Panc1 (cell line): ENCODE measurements around the gene CNKSR2. TPM values are rescaled to one million over a fixed set of nuclear protein-coding genes. Genes with fewer than 3 reads are reported as not detected.

Source experiments
- ATAC-seq: fragments of 200-7000 bp; cut with Tn5 transposase; 2 replicates; pipeline ENCODE4 v1.9.1; 2020; ENCODE audit warnings: mild to moderate bottlenecking, moderate library complexity
- BruUV-seq: library from RNA; stranded (reverse); fragments of 400-500 nt; replicated peaks from 2 replicates; lab custom pipeline; 2021; lab: Mats Ljungman, UMichigan
- CTCF ChIA-PET: fragments of 300-600 bp; sonication (Branson Sonifier 250); formaldehyde crosslinking; loops from one replicate; lab custom pipeline; 2022; ENCODE audit warnings: antibody characterized with exemption; lab: Charles Lee
- POLR2A ChIA-PET: fragments of 300-600 bp; sonication (Branson Sonifier 250); formaldehyde crosslinking; loops from one replicate; lab custom pipeline; 2022; ENCODE audit warnings: antibody characterized with exemption; lab: Charles Lee
- DNase-seq: peaks from one replicate; pipeline ENCODE4 v3.0.0-alpha.2; 2010; ENCODE audit warnings: low read depth, low spot score
- H3K27ac ChIP-seq: 2 replicates; pipeline ENCODE4 v1.5.1; 2011; ENCODE audit warnings: mild to moderate bottlenecking, low read length, inconsistent platforms
- H3K27me3 ChIP-seq: fragments of 200-500 bp; sonication (Bioruptor generic); 2 replicates; pipeline ENCODE4 v1.6.0; 2014; ENCODE audit warnings: low read length, inconsistent platforms; ENCODE audit not compliant: control insufficient read depth, insufficient read depth
- H3K36me3 ChIP-seq: fragments of 200-500 bp; sonication (Bioruptor generic); 2 replicates; pipeline ENCODE4 v1.5.1; 2014; ENCODE audit warnings: inconsistent platforms, mild to moderate bottlenecking, low read length, moderate library complexity; ENCODE audit not compliant: control insufficient read depth, insufficient read depth
- H3K4me1 ChIP-seq: 2 replicates; pipeline ENCODE4 v1.5.1; 2011; ENCODE audit warnings: inconsistent platforms, mild to moderate bottlenecking, low read length, moderate library complexity; ENCODE audit not compliant: control insufficient read depth, insufficient read depth
- H3K4me3 ChIP-seq, 2 experiments: 2 replicates each; pipeline ENCODE4 v1.5.1; 2011 to 2012; ENCODE audit warnings: low read depth in 2 of 2, low read length in 2 of 2, mild to moderate bottlenecking in 2 of 2, inconsistent platforms in 1 of 2, moderate library complexity in 1 of 2
- H3K9me3 ChIP-seq: fragments of 200-500 bp; sonication (Bioruptor generic); 2 replicates; pipeline ENCODE4 v1.5.1; 2014; ENCODE audit warnings: low read depth, mild to moderate bottlenecking, inconsistent platforms, low read length, moderate library complexity; ENCODE audit not compliant: control insufficient read depth, insufficient read depth
- CTCF ChIP-seq: fragments of 450-650 bp; IDR thresholded peaks from 2 replicates; pipeline ENCODE4 v1.5.1; 2017; ENCODE audit warnings: mild to moderate bottlenecking
- POLR2AphosphoS5 ChIP-seq: IDR thresholded peaks from 2 replicates; pipeline ENCODE4 v1.6.1; 2012; ENCODE audit warnings: mild to moderate bottlenecking, low read depth, low read length, moderate library complexity
- SIN3A ChIP-seq: IDR thresholded peaks from 2 replicates; pipeline ENCODE4 v1.6.1; 2012; ENCODE audit warnings: low read depth, mild to moderate bottlenecking, low read length, moderate library complexity, borderline replicate concordance; ENCODE audit not compliant: insufficient read depth
- TCF7L2 ChIP-seq: IDR thresholded peaks from 2 replicates; pipeline ENCODE4 v1.6.1; 2011; ENCODE audit warnings: mild to moderate bottlenecking, low read depth, low read length, inconsistent platforms
- in situ Hi-C: cut with HindIII; loops from 2 replicates; pipeline ENCODE4 v1.10.0; 2016; ENCODE audit warnings: low sequenced_read_pairs, low pct_unique_long_range_greater_than_20kb
- intact Hi-C: fragments of 100-400 bp; cut with micrococcal nuclease; formaldehyde crosslinking; loops from one replicate; pipeline ENCODE4 v1.10.0; 2022; ENCODE audit not compliant: unreplicated experiment
- total RNA-seq: library from RNA; stranded (reverse); gene quantifications from one replicate; pipeline ENCODE4 v1.2.1, GENCODE V29; 2021; ENCODE audit not compliant: unreplicated experiment
- TF ChIP-seq, protein P1 (sequence below), 2 experiments: IDR thresholded peaks; 2 replicates each; pipeline ENCODE4 v1.6.1; 2011 to 2012; ENCODE audit warnings: low read depth in 2 of 2, control low read depth in 1 of 2, low read length in 1 of 2, mild to moderate bottlenecking in 1 of 2, moderate library complexity in 1 of 2; ENCODE audit not compliant: insufficient read depth in 1 of 2

CNKSR2 gene
- total RNA-seq, 1 experiment from 2014 or later, result not detected

- no peaks in the 10 kb centered on the region for H3K4me1 ChIP-seq
- H3K36me3 ChIP-seq, result no peaks in the 10 kb centered on the region
- CTCF ChIA-PET, result no interaction called here
- ATAC-seq (no peak), DNase-seq (no peak)
- H3K4me3 ChIP-seq, result no peak overlapping the region
- TF ChIP-seq, protein P1, sequence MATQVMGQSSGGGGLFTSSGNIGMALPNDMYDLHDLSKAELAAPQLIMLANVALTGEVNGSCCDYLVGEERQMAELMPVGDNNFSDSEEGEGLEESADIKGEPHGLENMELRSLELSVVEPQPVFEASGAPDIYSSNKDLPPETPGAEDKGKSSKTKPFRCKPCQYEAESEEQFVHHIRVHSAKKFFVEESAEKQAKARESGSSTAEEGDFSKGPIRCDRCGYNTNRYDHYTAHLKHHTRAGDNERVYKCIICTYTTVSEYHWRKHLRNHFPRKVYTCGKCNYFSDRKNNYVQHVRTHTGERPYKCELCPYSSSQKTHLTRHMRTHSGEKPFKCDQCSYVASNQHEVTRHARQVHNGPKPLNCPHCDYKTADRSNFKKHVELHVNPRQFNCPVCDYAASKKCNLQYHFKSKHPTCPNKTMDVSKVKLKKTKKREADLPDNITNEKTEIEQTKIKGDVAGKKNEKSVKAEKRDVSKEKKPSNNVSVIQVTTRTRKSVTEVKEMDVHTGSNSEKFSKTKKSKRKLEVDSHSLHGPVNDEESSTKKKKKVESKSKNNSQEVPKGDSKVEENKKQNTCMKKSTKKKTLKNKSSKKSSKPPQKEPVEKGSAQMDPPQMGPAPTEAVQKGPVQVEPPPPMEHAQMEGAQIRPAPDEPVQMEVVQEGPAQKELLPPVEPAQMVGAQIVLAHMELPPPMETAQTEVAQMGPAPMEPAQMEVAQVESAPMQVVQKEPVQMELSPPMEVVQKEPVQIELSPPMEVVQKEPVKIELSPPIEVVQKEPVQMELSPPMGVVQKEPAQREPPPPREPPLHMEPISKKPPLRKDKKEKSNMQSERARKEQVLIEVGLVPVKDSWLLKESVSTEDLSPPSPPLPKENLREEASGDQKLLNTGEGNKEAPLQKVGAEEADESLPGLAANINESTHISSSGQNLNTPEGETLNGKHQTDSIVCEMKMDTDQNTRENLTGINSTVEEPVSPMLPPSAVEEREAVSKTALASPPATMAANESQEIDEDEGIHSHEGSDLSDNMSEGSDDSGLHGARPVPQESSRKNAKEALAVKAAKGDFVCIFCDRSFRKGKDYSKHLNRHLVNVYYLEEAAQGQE (IDR thresholded peaks at IDR 0.05; ENCODE audit: insufficient read depth in 1 of 2, low read depth in 2 of 2, low read length in 1 of 2), result no peak
- TF ChIP-seq SIN3A (no peak), CTCF (no peak), TCF7L2 (no peak), POLR2AphosphoS5 (no peak)
- intact Hi-C loops, result no loop called here
- POLR2A ChIA-PET, result no interaction called here
- BruUV-seq, result no TSS peak
- H3K9me3 ChIP-seq, result no peaks in the 10 kb centered on the region
- no peaks in the 10 kb centered on the region for H3K27me3 ChIP-seq
- no peak overlapping the region for H3K27ac ChIP-seq
- in situ Hi-C loops, result no loop called here
Measured at GRCh38 chrX:21503593-21503992, 129.4 kb downstream of the CNKSR2 start.

DNA sequence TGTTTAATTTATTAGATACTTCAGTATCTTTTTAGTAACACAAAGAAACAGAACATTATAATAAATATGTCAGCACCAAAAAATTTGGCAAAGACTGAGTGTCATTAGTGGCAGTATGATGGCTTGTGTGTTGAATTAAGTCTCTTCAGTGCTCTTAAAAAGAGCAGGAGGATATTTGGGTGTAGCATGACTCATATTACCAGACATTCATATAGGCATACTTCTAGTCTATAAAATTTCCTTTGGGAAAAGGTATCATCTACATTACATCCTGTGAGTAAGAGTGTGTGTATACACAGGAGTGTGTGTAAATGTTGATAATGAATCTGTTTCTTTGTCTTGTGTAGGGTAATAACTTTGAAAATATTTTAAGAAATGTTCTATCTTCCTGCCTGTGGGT lies 135.7 kb downstream of the CNKSR2 start:
- in situ Hi-C loops, result no loop called here
- no peak for TF ChIP-seq SIN3A
- no peak for TF ChIP-seq TCF7L2
- TF ChIP-seq, protein P1 (IDR thresholded peaks at IDR 0.05; ENCODE audit: insufficient read depth in 1 of 2, low read depth in 2 of 2, low read length in 1 of 2), result no peak
- no peak for TF ChIP-seq CTCF
- no peak for TF ChIP-seq POLR2AphosphoS5
- H3K27me3 ChIP-seq, result no peaks in the 10 kb centered on the region
- ChIA-PET POLR2A (no interaction called here), CTCF (no interaction called here)
- no peaks in the 10 kb centered on the region for H3K4me1 ChIP-seq
- no peaks in the 10 kb centered on the region for H3K36me3 ChIP-seq
- H3K4me3 ChIP-seq, result no peak overlapping the region
- intact Hi-C loops, result no loop called here
- ATAC-seq (no peak), DNase-seq (no peak)
- no peaks in the 10 kb centered on the region for H3K9me3 ChIP-seq
- no TSS peak for BruUV-seq
- no peak overlapping the region for H3K27ac ChIP-seq
